ENCODE measurements around the gene IMMP2L.

Gene IMMP2L

GRCh38 chr7:110771717-110772116, 790.6 kb downstream of the IMMP2L start:
- no peak for TF ChIP-seq LEF1 (IDR thresholded peaks at IDR 0.05; ENCODE audit: borderline replicate concordance)
- no peak for TF ChIP-seq FOXM1 (IDR thresholded peaks at IDR 0.05; ENCODE audit: borderline replicate concordance)
- no peak for TF ChIP-seq ARNT (IDR thresholded peaks at IDR 0.05)
- TF ChIP-seq CTBP1 (IDR thresholded peaks at IDR 0.05; ENCODE audit: borderline replicate concordance), result no peak
- TF ChIP-seq PKNOX1 (IDR thresholded peaks at IDR 0.05), result no peak
- TF ChIP-seq ZNF384 (IDR thresholded peaks at IDR 0.05), result no peak
- no peak for TF ChIP-seq BHLHE40 (IDR thresholded peaks at IDR 0.05; ENCODE audit: borderline replicate concordance)
- TF ChIP-seq SUZ12 (IDR thresholded peaks at IDR 0.05), result no peak
- POLR2A ChIA-PET, result no interaction called here
- no peak for DNase-seq (ENCODE audit: extremely low spot score)
- CTCF ChIA-PET, result no interaction called here

DNA sequence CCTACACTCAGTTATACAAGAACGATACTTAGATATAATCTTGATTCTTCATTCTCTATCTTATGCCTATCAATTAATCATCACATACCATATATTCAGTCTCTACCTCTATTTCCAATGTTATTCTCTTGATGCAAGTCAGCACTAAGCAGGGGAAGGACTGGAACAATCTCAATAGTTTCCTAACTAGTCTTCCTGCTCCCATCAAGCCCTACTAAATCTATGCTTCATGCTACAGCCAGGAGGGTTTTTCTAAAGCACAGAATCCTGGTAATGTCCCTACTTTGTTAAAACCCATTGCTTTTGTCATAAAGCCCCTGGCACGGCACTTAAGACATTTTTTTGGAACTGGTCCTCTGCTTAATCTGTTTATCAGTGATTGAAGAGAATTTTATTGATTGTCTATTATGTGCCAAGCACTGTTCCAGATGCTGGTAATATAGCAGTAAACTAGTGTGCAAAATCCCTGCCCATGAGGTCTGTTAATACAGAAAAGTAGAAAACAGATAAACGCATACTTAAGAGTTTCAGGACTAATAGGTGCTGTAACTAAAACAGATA, 794.7 kb downstream of the IMMP2L start:
- ChIA-PET POLR2A (no interaction called here), CTCF (no interaction called here)
- DNase-seq (ENCODE audit: extremely low spot score), result no peak
- TF ChIP-seq SP1 (IDR thresholded peaks at IDR 0.05) (no peak), HDGF (IDR thresholded peaks at IDR 0.05; ENCODE audit: borderline replicate concordance) (no peak), FOXA1 (IDR thresholded peaks at IDR 0.05) (no peak), ARNT (IDR thresholded peaks at IDR 0.05) (no peak), CTBP1 (IDR thresholded peaks at IDR 0.05; ENCODE audit: borderline replicate concordance) (no peak), ELF4 (IDR thresholded peaks at IDR 0.05) (no peak)

DNA sequence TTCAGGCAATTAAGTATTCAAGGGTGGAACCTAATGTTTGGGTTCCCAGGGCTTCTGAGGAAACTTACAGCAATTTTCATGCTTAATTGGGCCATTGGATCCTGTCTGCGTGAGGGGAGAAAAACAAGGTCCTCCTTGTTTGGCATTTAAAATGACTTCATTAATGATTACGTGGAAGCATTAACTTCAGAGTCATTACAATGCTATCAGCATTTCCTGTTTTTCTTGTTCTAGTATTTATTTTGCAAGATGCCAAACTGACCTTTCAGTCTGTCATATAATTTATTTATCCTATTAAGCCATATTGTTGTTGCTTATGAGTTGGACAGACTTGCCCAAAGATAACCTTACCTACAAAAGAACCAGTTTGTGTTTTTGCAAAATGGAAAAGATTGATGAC, 795.4 kb downstream of the IMMP2L start:
- DNase-seq (ENCODE audit: extremely low spot score), result no peak
- no peak for TF ChIP-seq FOXA1 (IDR thresholded peaks at IDR 0.05)
- TF ChIP-seq CTBP1 (IDR thresholded peaks at IDR 0.05; ENCODE audit: borderline replicate concordance), result no peak
- no peak for TF ChIP-seq SUZ12 (IDR thresholded peaks at IDR 0.05)
- TF ChIP-seq BHLHE40 (IDR thresholded peaks at IDR 0.05; ENCODE audit: borderline replicate concordance), result no peak
- TF ChIP-seq HDGF (IDR thresholded peaks at IDR 0.05; ENCODE audit: borderline replicate concordance), result no peak
- TF ChIP-seq NFRKB (IDR thresholded peaks at IDR 0.05), result no peak
- TF ChIP-seq FOXK2 (IDR thresholded peaks at IDR 0.05), result no peak
- TF ChIP-seq L3MBTL2 (conservative IDR thresholded peaks at IDR 0.05), result no peak
- TF ChIP-seq TARDBP (IDR thresholded peaks at IDR 0.05), result no peak
- no peak for TF ChIP-seq PKNOX1 (IDR thresholded peaks at IDR 0.05)
- CTCF ChIA-PET, result no interaction called here
- POLR2A ChIA-PET, result no interaction called here

DNA sequence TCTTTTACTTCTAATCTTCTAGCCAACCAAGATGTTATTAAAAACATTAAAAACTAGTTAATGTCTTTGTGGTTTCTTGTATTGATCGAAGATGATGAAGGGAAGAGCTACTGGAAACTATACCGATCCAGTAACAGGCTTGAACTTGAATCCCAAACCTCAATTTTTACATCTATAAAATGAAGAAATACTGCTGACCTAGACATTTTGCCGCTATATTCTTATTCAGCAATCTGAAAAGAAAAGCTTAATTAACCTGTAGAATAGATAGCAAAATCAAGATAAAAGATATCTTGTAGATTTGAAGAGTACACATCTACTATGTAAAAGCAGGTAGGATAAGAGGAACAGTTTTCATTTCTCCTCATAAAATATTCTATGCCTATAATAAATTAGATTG, 797.4 kb downstream of the IMMP2L start:
- POLR2A ChIA-PET, result no interaction called here

GRCh38 chr7:110762546-110763225, 799.6 kb downstream of the IMMP2L start:
- DNase-seq (ENCODE audit: extremely low spot score), result no peak
- no peak for TF ChIP-seq FOXM1 (IDR thresholded peaks at IDR 0.05; ENCODE audit: borderline replicate concordance)
- no peak for TF ChIP-seq HDGF (IDR thresholded peaks at IDR 0.05; ENCODE audit: borderline replicate concordance)
- no peak for TF ChIP-seq BHLHE40 (IDR thresholded peaks at IDR 0.05; ENCODE audit: borderline replicate concordance)
- no peak for TF ChIP-seq ARNT (IDR thresholded peaks at IDR 0.05)
- no peak for TF ChIP-seq TARDBP (IDR thresholded peaks at IDR 0.05)
- no peak for TF ChIP-seq NFRKB (IDR thresholded peaks at IDR 0.05)
- no peak for TF ChIP-seq SP1 (IDR thresholded peaks at IDR 0.05)
- TF ChIP-seq PKNOX1 (IDR thresholded peaks at IDR 0.05), result no peak
- no peak for TF ChIP-seq ELF4 (IDR thresholded peaks at IDR 0.05)
- ChIA-PET POLR2A (interaction anchor here (0.6 kb wide), 1 partner anchor 126 kb away, joined by 3 read pairs; no protein-coding TSS in a partner anchor), CTCF (no interaction called here)

More for the DNA sequence above, 797.4 kb downstream of the IMMP2L start:
- TF ChIP-seq TARDBP (IDR thresholded peaks at IDR 0.05) (no peak), BHLHE40 (IDR thresholded peaks at IDR 0.05; ENCODE audit: borderline replicate concordance) (no peak), FOXM1 (IDR thresholded peaks at IDR 0.05; ENCODE audit: borderline replicate concordance) (no peak), PKNOX1 (IDR thresholded peaks at IDR 0.05) (no peak), FOXA1 (IDR thresholded peaks at IDR 0.05) (no peak), ZNF384 (IDR thresholded peaks at IDR 0.05) (no peak), SP1 (IDR thresholded peaks at IDR 0.05) (no peak), ARNT (IDR thresholded peaks at IDR 0.05) (no peak), FOXK2 (IDR thresholded peaks at IDR 0.05) (no peak), LEF1 (IDR thresholded peaks at IDR 0.05; ENCODE audit: borderline replicate concordance) (no peak), HDGF (IDR thresholded peaks at IDR 0.05; ENCODE audit: borderline replicate concordance) (no peak), NFRKB (IDR thresholded peaks at IDR 0.05) (no peak), L3MBTL2 (conservative IDR thresholded peaks at IDR 0.05) (no peak), CTBP1 (IDR thresholded peaks at IDR 0.05; ENCODE audit: borderline replicate concordance) (no peak), SUZ12 (IDR thresholded peaks at IDR 0.05) (no peak), ELF4 (IDR thresholded peaks at IDR 0.05) (no peak)
- DNase-seq (ENCODE audit: extremely low spot score), result no peak
- CTCF ChIA-PET, result no interaction called here

- POLR2A ChIA-PET, result no interaction called here
Measured at GRCh38 chr7:110760341-110760740, 802.0 kb downstream of the IMMP2L start.

More at GRCh38 chr7:110760341-110760740, 802.0 kb downstream of the IMMP2L start:
- no peak for TF ChIP-seq NFRKB (IDR thresholded peaks at IDR 0.05)
- CTCF ChIA-PET, result no interaction called here
- DNase-seq (ENCODE audit: extremely low spot score), result no peak
